Right kidney (tissue), 1 donor: Measurements from ENCODE around the gene FNDC3B.

Experiments
- DNase-seq: peaks from one replicate; pipeline ENCODE4 v3.0.0-alpha.2; 2016

Gene FNDC3B

GRCh38 chr3:172218350-172219323, 179.3 kb downstream of the FNDC3B start:
- DNase-seq, result no peak

- DNase-seq, result no peak
Observed at GRCh38 chr3:172219750-172220149, 180.4 kb downstream of the FNDC3B start.

GRCh38 chr3:172221547-172221946, 182.2 kb downstream of the FNDC3B start:
- no peak for DNase-seq

- no peak for DNase-seq
Observed at GRCh38 chr3:172222478-172223071, 183.2 kb downstream of the FNDC3B start.

- DNase-seq, result no peak
Observed at GRCh38 chr3:172223870-172224269, 184.5 kb downstream of the FNDC3B start.

- DNase-seq, result no peak
Observed at GRCh38 chr3:172224560-172225214, 185.3 kb downstream of the FNDC3B start.

GRCh38 chr3:172225215-172225707, 185.9 kb downstream of the FNDC3B start:
- no peak for DNase-seq

GRCh38 chr3:172226831-172227230, 187.5 kb downstream of the FNDC3B start:
- DNase-seq, result no peak

- DNase-seq, result no peak
Observed at GRCh38 chr3:172227340-172228035, 188.1 kb downstream of the FNDC3B start.

- DNase-seq, result no peak
Observed at GRCh38 chr3:172228036-172228415, 188.6 kb downstream of the FNDC3B start.

- DNase-seq, result no peak
Observed at GRCh38 chr3:172229462-172229861, 190.1 kb downstream of the FNDC3B start.

GRCh38 chr3:172231318-172231901, 192.0 kb downstream of the FNDC3B start:
- DNase-seq, result no peak

GRCh38 chr3:172232579-172233212, 193.3 kb downstream of the FNDC3B start:
- DNase-seq, result no peak

- no peak for DNase-seq
Observed at GRCh38 chr3:172233474-172234277, 194.3 kb downstream of the FNDC3B start.

GRCh38 chr3:172235698-172236097, 196.3 kb downstream of the FNDC3B start:
- no peak for DNase-seq

- no peak for DNase-seq
Observed at GRCh38 chr3:172236771-172237742, 197.7 kb downstream of the FNDC3B start.

- no peak for DNase-seq
Observed at GRCh38 chr3:172238188-172238587, 198.8 kb downstream of the FNDC3B start.

- no peak for DNase-seq
Observed at GRCh38 chr3:172239218-172239790, 199.9 kb downstream of the FNDC3B start.

GRCh38 chr3:172241405-172241804, 202.0 kb downstream of the FNDC3B start:
- DNase-seq, result no peak
